GM18517 (cell line): ENCODE results near the gene CLEC6A.
"Not testable (repeated sequence)": the region's sequence is repeated elsewhere in the genome, so short reads cannot be mapped to it uniquely, and the experiment has no call there.

Experiments used
- ATAC-seq: cut with Tn5 transposase; IDR thresholded peaks from one replicate; pipeline ENCODE4 v1.9.1; 2021; ENCODE audit warnings: mild to moderate bottlenecking, moderate library complexity; ENCODE audit not compliant: unreplicated experiment

Gene CLEC6A

GRCh38 chr12:8455727-8456360, at the start of gene CLEC6A:
Gene CLEC6A, plus strand, starts transcription at chr12:8455962. Its CDS starts 150 bp downstream, at chr12:8456112.
- peak; percentile 71 for ATAC-seq

- ATAC-seq = not testable (repeated sequence)
Measured at GRCh38 chr12:8419576-8419975, 36.2 kb upstream of the CLEC6A start.

GRCh38 chr12:8420506-8420905, 35.3 kb upstream of the CLEC6A start:
- ATAC-seq = no peak

- not testable (repeated sequence) for ATAC-seq
Measured at GRCh38 chr12:8444536-8445278, 11.1 kb upstream of the CLEC6A start.

GRCh38 chr12:8445731-8446130, 10.0 kb upstream of the CLEC6A start:
- ATAC-seq = no peak

- ATAC-seq = no peak
Measured at GRCh38 chr12:8446642-8447547, 8.9 kb upstream of the CLEC6A start.

GRCh38 chr12:8449355-8449859, 6.4 kb upstream of the CLEC6A start:
- no peak for ATAC-seq

GRCh38 chr12:8452036-8452435, 3.7 kb upstream of the CLEC6A start:
- ATAC-seq = no peak

- no peak for ATAC-seq
Measured at GRCh38 chr12:8453021-8453513, 2.7 kb upstream of the CLEC6A start.

GRCh38 chr12:8453796-8454195, 2.0 kb upstream of the CLEC6A start:
- ATAC-seq = no peak

- ATAC-seq = no peak
Measured at GRCh38 chr12:8455271-8455670, 491 bp upstream of the CLEC6A start.

- no peak for ATAC-seq
Measured at GRCh38 chr12:8461426-8461825, 5.7 kb downstream of the CLEC6A start.

GRCh38 chr12:8465301-8465996, 9.7 kb downstream of the CLEC6A start:
- no peak for ATAC-seq

GRCh38 chr12:8466241-8466640, 10.5 kb downstream of the CLEC6A start:
- no peak for ATAC-seq

GRCh38 chr12:8471090-8471489, 15.3 kb downstream of the CLEC6A start:
- ATAC-seq = no peak

- no peak for ATAC-seq
Measured at GRCh38 chr12:8475508-8476203, 19.9 kb downstream of the CLEC6A start.

GRCh38 chr12:8482571-8483061, 26.9 kb downstream of the CLEC6A start:
- no peak for ATAC-seq

GRCh38 chr12:8483079-8483478, 27.3 kb downstream of the CLEC6A start:
- ATAC-seq = no peak

- ATAC-seq = no peak
Measured at GRCh38 chr12:8491646-8492530, 36.1 kb downstream of the CLEC6A start.
